Stimulated activated CD4-positive, alpha-beta T cell treated with anti-CD3 and anti-CD28 coated beads, Interleukin-12 subunit alpha, Interleukin-12 subunit beta, amount 100 ng/mL, for 48 hours (primary cell): Measurements from ENCODE around the gene E2F6.

Experiments
- DNase-seq, 3 donors: peaks; one replicate each; pipeline ENCODE4 v3.0.0-alpha.2; 2020; ENCODE audit warnings: low read depth in 2 of 3, low spot score in 1 of 3

E2F6 gene

GRCh38 chr2:11493282-11493681 is 27.3 kb upstream of the E2F6 start:
- no peak for DNase-seq

DNA sequence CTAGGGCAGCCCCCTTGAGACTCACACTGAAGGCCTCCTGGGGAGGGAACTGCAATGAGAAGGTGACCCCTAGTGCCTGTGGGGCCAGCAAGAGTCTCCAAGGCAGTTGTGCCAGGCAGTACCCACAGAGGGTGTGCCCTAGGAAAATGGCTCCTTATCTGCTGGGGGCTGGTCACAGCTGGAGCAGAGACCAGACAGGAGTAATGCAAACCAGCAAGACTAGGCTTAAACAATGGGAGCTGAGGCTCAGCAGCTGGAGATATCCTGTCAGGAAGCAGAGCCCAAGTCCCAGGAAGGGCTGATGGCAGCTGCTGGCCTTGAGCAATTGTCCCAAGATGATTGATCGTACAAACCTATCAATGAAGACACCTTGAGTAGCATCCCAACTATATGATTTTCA is 26.8 kb upstream of the E2F6 start:
- no peak for DNase-seq

DNA sequence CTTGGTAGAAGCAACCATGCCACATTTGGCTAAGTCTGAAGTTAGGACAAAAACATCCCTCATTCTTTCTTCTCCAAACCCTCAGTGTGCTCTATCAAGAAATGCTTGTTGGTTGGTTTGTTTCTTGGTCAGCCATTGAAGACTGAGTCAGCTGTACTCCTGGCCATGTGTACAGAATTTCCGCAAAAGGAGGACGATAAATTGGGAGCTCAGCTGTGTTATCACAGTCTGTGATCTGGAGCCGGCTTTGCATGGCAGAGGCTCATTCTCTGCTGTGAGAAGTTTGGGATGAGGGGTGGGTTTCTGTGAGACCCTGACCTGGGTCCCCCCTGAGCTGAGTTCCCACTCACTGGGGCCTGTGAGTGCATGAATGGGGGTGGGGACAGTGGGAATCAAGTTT is 26.3 kb upstream of the E2F6 start:
- DNase-seq = no peak

GRCh38 chr2:11491348-11491933 is 25.5 kb upstream of the E2F6 start:
- no peak for DNase-seq

- no peak for DNase-seq
Measured at GRCh38 chr2:11490194-11490593, 24.2 kb upstream of the E2F6 start.

DNA sequence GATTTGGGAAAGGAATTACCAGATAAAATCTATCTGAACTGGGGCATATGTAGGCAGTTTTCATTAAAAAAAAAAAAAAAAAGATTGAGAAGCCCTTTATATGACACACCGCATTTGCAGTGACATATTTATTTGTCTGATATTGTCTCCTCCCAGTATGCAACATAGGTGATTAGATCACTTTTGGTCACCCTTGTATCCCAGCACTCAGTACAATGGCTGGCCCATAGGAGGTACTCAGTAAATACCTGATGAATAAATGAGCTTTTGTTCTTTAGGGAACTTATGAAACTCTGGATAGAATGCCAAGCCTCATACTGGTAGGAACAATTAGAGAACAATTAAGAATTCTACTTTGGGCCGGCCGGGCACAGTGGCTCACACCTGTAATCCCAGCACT is 22.8 kb upstream of the E2F6 start:
- DNase-seq = no peak

DNA sequence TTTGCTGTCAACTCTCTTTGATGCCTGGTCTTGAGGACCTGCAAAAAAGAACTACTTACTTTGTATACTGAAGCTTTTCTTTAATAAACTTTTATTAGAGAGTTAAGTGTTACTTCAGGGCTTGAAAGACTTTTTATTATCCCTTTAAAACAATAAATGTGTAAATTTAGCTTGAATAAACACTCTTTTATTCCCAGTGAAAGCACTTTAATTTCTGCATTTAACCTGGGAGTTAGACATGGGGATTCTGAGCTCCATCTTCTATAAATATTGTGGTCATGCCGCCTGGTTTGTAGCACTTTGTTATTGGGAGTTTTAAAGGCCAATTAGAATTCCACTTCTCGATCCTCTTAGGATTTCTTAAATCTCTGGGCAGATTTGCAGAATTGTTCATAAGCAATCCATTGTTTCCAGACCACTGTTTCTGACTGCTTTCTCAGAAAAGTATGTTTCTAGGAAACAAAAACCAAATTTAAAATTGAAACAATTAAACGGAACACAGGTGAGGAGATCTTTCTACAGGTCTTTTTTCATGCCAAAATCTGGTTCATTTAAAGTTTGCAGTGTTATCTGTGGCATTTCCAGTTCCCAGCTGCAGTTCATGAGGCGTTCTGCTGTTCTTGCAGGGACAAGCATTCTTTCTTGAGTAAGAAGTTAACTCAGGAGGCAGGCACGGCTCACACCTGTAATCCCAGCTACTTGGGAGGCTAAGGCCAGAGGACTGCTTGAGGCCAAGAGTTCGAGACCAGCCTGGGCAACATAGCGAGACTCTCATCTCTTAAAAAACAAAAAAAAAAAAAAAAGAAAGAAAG is 18.1 kb upstream of the E2F6 start:
- no peak for DNase-seq

GRCh38 chr2:11482473-11483035 is 16.6 kb upstream of the E2F6 start:
- DNase-seq = no peak

- no peak for DNase-seq
Measured at GRCh38 chr2:11481789-11482472, 16.0 kb upstream of the E2F6 start.

- DNase-seq = no peak
Measured at GRCh38 chr2:11481426-11481788, 15.4 kb upstream of the E2F6 start.

GRCh38 chr2:11480859-11481258 is 14.9 kb upstream of the E2F6 start:
- no peak for DNase-seq

DNA sequence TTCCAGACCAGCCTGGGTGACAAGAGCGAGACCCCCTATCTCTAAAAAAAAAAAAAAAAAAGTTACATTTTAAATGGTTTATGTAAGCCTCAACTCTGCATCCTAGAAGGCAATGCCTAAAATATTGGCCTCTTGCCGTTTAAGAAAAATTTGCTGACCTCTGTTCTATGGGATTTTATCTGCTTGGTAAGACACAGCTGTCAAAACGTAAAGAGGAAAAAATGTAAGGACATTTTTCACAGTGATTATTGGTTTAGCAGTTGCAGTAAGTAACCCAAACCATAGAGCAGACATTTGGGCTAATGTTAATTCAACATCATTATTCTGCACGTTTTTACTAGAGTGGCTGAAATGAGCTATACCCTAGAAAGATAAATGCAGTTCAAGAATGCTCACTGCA is 14.4 kb upstream of the E2F6 start:
- no peak for DNase-seq

GRCh38 chr2:11478899-11479605 is 13.1 kb upstream of the E2F6 start:
- no peak for DNase-seq

GRCh38 chr2:11477994-11478393 is 12.0 kb upstream of the E2F6 start:
- DNase-seq = peak; percentile 67 to 82 (median 80)

- DNase-seq = no peak
Measured at GRCh38 chr2:11473659-11474433, 7.9 kb upstream of the E2F6 start.

GRCh38 chr2:11467749-11468148 is 1.8 kb upstream of the E2F6 start:
- no peak for DNase-seq

GRCh38 chr2:11467129-11467649 is 1.2 kb upstream of the E2F6 start:
- no peak for DNase-seq

GRCh38 chr2:11466307-11467128 is 557 bp upstream of the E2F6 start:
- no peak for DNase-seq

DNA sequence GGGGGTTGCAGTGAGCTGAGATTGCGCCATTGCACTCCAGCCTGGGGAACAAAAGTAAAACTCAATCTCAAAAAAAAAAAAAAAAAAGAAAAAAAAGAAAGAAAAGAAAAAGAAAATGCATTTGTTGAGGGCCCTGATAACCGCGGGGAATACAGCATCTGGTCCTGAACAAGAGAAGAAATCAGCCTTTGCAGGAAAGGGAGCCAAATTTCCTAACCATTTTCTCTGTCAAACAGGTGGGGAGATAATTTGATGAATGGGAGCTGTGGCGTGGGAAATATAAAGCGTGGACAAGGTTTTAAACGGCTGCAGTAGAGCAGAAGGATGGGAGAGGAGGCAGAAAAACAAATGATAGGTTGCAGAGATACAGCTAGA is 864 bp downstream of the E2F6 start:
- DNase-seq = no peak

GRCh38 chr2:11459816-11460215 is 6.1 kb downstream of the E2F6 start:
- no peak for DNase-seq
